Activated CD4-positive, alpha-beta T cell treated with anti-CD3 and anti-CD28 coated beads, Interleukin-2, Interleukin-4, amounts not matched to agents 100 ng/mL and 50 ng/mL, durations not matched to agents 16 hours and 8 hours (primary cell): ENCODE data around the gene L3MBTL1.
"Not testable (repeated sequence)": the region's sequence is repeated elsewhere in the genome, so short reads cannot be mapped to it uniquely, and the experiment has no call there.

ENCODE experiments used
- DNase-seq: peaks from one replicate; pipeline ENCODE4 v3.0.0-alpha.2; 2020; ENCODE audit warnings: low spot score

The L3MBTL1 gene

GRCh38 chr20:43559147-43559987 lies 51.9 kb downstream of the L3MBTL1 start:
- DNase-seq = no peak

DNA sequence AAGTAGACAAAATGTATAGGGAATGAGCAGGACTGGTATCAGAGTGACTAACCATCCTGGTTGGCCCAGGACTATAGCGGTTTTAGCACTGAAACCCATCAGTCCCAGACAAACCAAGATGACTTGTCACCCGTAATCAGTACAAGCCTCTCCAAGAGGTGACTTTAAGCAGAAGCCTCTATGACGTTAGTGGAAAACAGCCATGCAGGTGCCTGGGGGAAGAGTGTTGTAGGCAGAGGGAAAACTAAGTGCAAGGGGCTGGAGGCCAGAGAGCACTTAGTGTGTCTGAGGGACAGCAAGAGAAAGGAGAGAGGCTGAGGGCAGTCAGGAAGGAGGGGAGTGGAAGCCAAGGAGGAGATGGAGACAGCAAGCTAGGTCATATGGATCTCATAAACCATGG lies 53.5 kb downstream of the L3MBTL1 start:
- no peak for DNase-seq

DNA sequence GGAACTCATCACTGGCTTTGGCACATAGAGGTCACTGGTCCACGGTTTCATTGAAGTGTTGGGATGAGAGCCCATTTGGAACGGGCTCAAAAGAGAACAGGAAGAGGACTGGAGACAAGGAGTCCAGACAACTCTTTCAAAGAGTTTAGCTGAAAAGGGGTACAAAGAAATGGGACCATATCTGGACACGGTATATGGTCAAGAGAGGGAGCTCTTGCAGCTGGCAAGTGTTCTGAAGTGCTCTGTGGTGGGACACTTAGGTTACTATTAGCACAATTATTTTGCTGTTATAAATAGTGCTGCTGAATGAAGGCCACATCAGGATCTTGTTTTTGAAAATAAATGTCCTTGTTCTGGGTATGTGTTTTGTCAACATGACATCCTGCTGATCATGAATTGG lies 55.9 kb downstream of the L3MBTL1 start:
- DNase-seq = no peak

DNA sequence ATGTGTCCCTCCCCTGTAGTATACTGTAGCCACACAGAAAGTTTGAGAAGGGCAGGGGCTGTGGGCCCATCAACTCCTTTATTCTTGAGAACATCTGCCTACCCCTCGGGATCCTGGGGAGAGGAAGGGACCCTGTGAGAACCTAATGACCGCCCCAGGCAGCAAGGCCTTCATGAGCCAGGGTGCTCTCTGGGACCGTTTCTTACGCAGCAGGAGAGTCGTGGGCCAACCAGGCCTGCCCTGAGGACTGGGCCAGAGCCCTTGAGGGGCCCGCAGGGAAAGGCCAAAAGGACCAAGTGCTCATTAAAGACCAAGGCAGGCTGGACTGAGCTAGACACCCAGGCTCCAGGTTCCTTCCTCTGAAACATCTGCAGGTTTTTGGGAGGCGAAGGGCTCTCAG lies 56.5 kb downstream of the L3MBTL1 start:
- no peak for DNase-seq

- DNase-seq = no peak
Measured at GRCh38 chr20:43564455-43564854, 57.0 kb downstream of the L3MBTL1 start.

DNA sequence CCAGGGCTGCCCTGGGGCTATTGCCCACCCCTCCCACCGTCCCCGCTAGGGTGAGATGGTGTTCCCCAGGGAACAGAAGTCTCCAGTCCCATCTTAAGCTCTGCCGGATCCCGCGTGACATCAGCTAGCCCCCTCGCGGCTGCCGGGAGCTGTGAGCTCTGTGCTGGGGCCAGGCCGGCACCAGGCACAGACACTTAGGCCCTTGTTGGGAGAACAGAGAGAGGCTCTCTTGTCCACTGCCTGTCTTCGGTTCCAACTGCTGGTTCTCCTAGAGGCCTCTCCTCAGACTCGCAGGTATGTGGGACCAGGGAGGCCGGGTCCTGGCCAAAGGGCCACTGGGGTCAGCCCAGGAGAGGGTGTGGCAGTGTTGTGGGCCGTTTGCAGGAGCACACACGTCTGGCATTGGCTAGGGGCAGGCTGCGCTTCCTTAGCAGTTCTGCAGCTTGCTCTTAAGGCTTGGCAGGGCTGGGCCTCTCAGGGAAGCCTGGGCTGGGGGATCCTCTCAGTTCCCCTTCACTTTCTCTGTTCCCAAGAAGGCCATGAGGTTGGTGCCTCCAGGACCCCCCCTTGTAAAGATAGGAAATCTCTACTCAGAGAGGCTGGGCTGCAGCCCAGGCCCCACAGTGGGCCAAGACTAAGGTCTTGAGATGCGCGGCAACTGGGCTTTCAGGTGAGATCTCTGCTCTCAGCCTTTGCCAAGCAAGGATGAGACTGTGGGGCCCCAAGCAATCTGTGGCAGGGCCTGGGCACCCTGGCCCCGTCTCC lies 57.7 kb downstream of the L3MBTL1 start:
- DNase-seq = no peak

- no peak for DNase-seq
Measured at GRCh38 chr20:43565758-43566104, 58.2 kb downstream of the L3MBTL1 start.

DNA sequence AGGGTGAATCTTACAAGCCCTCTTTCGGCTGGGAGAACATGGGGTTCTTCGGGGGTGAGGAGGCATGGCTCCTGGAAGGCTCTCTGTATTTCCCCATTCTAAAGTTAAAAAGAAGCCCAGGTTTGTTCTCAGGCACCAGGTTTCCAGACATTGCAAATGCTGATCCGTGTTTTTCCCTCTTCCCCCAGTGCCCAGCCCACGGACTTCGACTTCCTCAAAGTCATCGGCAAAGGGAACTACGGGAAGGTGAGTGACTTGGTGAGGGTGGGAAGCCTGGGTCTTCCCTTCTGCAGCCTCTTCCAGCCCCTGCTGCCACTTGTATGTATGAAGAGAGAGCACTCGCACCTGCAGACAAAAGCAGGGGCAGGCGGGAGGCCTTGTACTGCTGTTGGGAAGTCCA lies 60.0 kb downstream of the L3MBTL1 start:
- DNase-seq = no peak

DNA sequence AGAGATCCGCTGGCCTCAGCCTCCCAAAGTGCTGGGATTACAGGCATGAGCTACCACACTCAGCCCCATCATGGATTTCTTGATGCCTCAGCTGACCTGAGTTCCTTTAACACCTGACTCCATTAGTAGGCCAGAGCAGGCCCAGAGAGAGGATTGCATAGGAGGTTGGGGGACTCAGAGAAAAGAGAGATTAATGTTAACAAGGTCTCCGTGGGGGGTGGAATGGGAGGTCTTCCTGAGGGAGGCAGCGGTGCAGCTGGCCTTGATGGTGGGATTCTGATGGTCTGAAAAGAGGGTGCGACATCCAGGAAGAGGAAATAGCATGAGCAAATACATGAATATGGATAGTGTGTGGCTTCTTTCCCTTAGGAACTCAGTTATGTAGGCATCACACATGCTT lies 61.2 kb downstream of the L3MBTL1 start:
- DNase-seq = no peak

GRCh38 chr20:43569282-43569681 lies 61.8 kb downstream of the L3MBTL1 start:
- no peak for DNase-seq

DNA sequence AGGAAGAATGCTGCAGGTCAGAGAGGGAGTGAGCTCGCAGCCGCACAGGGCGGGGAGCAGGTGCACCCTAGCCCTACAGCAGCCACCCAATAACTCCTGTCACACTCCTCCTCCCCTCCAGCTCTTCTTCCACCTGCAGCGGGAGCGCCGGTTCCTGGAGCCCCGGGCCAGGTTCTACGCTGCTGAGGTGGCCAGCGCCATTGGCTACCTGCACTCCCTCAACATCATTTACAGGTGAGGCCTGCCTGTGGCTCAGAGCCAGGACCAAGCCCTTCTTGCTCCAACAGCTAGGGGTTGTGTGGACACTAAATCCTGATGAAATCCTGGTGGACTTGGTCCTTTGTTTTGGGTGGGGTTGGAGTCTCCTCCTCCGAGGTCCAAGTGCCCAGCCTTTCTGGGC lies 63.0 kb downstream of the L3MBTL1 start:
- no peak for DNase-seq

- no peak for DNase-seq
Measured at GRCh38 chr20:43571310-43571709, 63.8 kb downstream of the L3MBTL1 start.

DNA sequence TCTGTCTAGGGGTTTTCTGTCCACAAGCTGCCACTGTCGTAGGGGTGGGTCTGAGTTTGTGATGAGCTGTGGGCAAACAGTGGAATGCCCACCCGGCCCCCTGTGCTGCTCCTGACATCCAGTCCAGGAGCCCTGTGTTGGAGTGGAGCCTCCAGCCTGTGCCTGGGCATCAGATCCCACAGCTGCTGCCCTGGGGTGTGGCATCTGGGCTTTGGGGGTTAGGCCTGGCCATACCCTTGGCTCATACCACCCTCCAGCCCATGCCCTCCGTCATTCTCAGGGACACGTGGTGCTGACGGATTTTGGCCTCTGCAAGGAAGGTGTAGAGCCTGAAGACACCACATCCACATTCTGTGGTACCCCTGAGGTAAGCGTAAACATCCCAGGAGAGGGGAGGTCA lies 64.3 kb downstream of the L3MBTL1 start:
- DNase-seq = no peak

DNA sequence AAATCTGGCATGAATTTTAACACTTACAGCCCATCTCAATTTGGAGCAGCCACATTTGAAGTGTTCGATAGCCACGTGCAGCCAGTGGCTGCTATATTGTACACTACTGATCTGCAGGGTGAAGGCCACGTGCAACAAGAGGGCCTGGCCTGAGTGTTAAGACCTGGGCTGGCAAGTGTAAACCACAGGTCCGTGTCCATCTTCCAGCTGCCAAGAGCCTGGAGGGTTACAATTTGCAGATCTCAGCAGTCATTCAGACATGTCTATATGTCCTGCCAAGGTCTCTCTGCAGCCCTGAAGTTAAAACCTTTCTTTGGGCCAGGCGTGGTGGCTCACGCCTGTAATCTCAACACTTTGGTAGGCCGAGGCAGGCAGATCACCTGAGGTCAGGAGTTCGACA lies 65.4 kb downstream of the L3MBTL1 start:
- no peak for DNase-seq

DNA sequence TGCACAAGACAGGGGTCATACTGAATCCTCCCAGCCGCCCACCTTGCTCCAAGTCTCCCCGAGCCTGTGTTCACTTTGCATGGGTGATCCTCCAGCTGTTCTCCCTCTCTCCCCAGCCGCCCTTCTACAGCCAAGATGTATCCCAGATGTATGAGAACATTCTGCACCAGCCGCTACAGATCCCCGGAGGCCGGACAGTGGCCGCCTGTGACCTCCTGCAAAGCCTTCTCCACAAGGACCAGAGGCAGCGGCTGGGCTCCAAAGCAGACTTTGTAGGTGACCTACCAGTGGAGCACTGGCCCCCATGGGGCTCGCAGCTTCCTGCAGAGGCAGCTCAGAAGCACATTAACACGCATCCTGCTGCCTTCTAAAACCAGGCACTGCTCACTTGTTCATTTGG lies 68.6 kb downstream of the L3MBTL1 start:
- no peak for DNase-seq

GRCh38 chr20:43579861-43580793 lies 72.6 kb downstream of the L3MBTL1 start:
- no peak for DNase-seq

GRCh38 chr20:43583133-43583864 lies 75.8 kb downstream of the L3MBTL1 start:
- no peak for DNase-seq

DNA sequence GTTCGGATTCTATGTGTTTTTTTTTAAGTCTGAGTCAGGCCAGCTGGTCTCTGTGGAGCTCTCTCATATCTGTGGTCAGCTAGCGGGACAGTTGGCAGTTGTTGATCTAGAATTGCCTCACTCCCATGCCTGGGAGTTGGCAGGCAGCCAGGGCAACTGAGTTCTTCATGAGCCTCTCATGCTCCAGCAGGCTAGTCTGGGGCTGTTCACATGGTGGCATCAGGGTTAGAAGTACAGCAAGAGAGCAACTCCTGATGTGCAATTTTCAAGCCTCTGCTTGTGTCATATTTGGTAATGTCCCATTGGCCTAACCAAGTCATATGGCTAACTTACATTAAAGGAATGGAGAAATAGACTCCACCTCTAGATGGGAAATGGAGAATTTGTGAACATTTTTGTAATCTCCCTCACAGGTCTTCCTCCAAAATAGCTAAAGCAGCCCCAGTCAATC lies 76.5 kb downstream of the L3MBTL1 start:
- no peak for DNase-seq

GRCh38 chr20:43584448-43585136 lies 77.1 kb downstream of the L3MBTL1 start:
- DNase-seq = no peak

DNA sequence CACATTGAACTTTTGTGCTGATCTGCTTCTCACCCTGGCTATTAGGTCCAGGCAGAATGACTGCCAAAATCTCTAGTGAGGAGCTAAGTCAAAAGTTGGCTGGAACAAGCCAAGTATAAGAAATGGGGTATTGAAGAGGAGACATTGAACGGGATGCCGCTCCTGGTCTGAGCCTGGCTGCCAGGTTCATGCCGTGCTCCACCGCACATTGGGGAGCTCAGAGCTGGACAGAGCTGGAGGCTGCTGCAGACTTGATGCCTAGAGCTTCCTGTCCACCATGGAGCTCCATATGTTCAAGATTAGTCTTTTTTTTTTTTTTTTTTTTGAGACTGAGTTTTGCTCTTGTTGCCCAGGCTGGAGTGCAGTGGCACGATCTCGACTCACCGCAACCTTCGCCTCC lies 79.1 kb downstream of the L3MBTL1 start:
- DNase-seq = no peak

GRCh38 chr20:43588526-43588925 lies 81.0 kb downstream of the L3MBTL1 start:
- not testable (repeated sequence) for DNase-seq
